Loucy (cell line): ENCODE results near the gene SCYL1.

Experiments
- H2AFZ ChIP-seq: fragments of 200-600 bp; sonication (generic); 2 replicates; pipeline ENCODE4 v1.6.0; 2016; ENCODE audit warnings: antibody characterized with exemption, mild to moderate bottlenecking, low read length, moderate library complexity
- H3F3A ChIP-seq: fragments of 200-600 bp; 2 replicates; pipeline ENCODE4 v1.6.0; 2016; ENCODE audit warnings: antibody characterized with exemption, low read depth, mild to moderate bottlenecking
- H3K27me3 ChIP-seq: fragments of 200-600 bp; sonication (generic); 2 replicates; pipeline ENCODE4 v1.6.1; 2014; ENCODE audit warnings: low read length, mild to moderate bottlenecking; ENCODE audit not compliant: insufficient read depth, poor library complexity, severe bottlenecking
- H3K36me3 ChIP-seq: fragments of 200-600 bp; sonication (generic); 2 replicates; pipeline ENCODE4 v1.6.1; 2016; ENCODE audit warnings: low read length; ENCODE audit not compliant: insufficient read depth
- H3K4me1 ChIP-seq: fragments of 200-600 bp; sonication (generic); 2 replicates; pipeline ENCODE4 v1.5.1; 2014; ENCODE audit warnings: low read length, mild to moderate bottlenecking; ENCODE audit not compliant: insufficient read depth, poor library complexity, severe bottlenecking
- H3K4me2 ChIP-seq: fragments of 200-600 bp; sonication (generic); 2 replicates; pipeline ENCODE4 v1.6.0; 2014; ENCODE audit warnings: antibody characterized with exemption, low read length, low read depth, mild to moderate bottlenecking; ENCODE audit not compliant: poor library complexity, severe bottlenecking
- H3K4me3 ChIP-seq: fragments of 200-600 bp; sonication (generic); 2 replicates; pipeline ENCODE4 v1.5.1; 2014; ENCODE audit warnings: low read length, mild to moderate bottlenecking, mixed read lengths; ENCODE audit not compliant: poor library complexity, severe bottlenecking
- H3K79me2 ChIP-seq: fragments of 200-600 bp; sonication (generic); 2 replicates; pipeline ENCODE4 v1.6.1; 2014; ENCODE audit warnings: low read length; ENCODE audit not compliant: insufficient read depth
- H3K9ac ChIP-seq: fragments of 200-600 bp; sonication (generic); 2 replicates; pipeline ENCODE4 v1.6.0; 2014; ENCODE audit warnings: mild to moderate bottlenecking, low read depth, low read length, moderate library complexity; ENCODE audit not compliant: poor library complexity, severe bottlenecking
- H3K9me2 ChIP-seq: fragments of 200-600 bp; sonication (generic); replicated peaks from 2 replicates; pipeline ENCODE4 v1.6.1; 2016; ENCODE audit warnings: low read depth, low read length, mixed read lengths
- H3K9me3 ChIP-seq: fragments of 200-600 bp; sonication (generic); 2 replicates; pipeline ENCODE4 v1.6.1; 2014; ENCODE audit warnings: mild to moderate bottlenecking, antibody characterized with exemption, low read length, low read depth; ENCODE audit not compliant: insufficient read depth
- H4K20me1 ChIP-seq: fragments of 200-600 bp; sonication (generic); 2 replicates; pipeline ENCODE4 v1.6.0; 2014; ENCODE audit warnings: antibody characterized with exemption, low read length, mild to moderate bottlenecking; ENCODE audit not compliant: insufficient read depth, poor library complexity, severe bottlenecking
- CTCF ChIP-seq: fragments of 200-600 bp; sonication (generic); conservative IDR thresholded peaks from 2 replicates; pipeline ENCODE4 v1.5.1; 2014; ENCODE audit warnings: mild to moderate bottlenecking, antibody characterized with exemption, low read length
- EZH2phosphoT487 ChIP-seq: fragments of 200-600 bp; IDR thresholded peaks from 2 replicates; pipeline ENCODE4 v1.6.1; 2018; ENCODE audit warnings: antibody characterized with exemption, mild to moderate bottlenecking, moderate library complexity, borderline replicate concordance

The SCYL1 gene

GRCh38 chr11:65554057-65554818 lies 29.4 kb downstream of the SCYL1 start:
- peak overlapping the region; percentile 66 for H3K9ac ChIP-seq
- peaks cover 41% of the 10 kb centered on the region for H3K4me1 ChIP-seq
- H3K4me3 ChIP-seq: peak overlapping the region; percentile 51
- no peak overlapping the region for H2AFZ ChIP-seq
- H3K9me2 ChIP-seq: no peaks in the 10 kb centered on the region
- H3K27me3 ChIP-seq: no peaks in the 10 kb centered on the region
- H3K79me2 ChIP-seq: no peaks in the 10 kb centered on the region
- no peaks in the 10 kb centered on the region for H3K36me3 ChIP-seq
- H3F3A ChIP-seq: no peaks in the 10 kb centered on the region
- H3K9me3 ChIP-seq: no peaks in the 10 kb centered on the region
- TF ChIP-seq EZH2phosphoT487 (no peak), CTCF (no peak)
- H4K20me1 ChIP-seq: no peaks in the 10 kb centered on the region
- H3K4me2 ChIP-seq: peak overlapping the region; percentile 60

- Histone ChIP-seq H3F3A (no peaks in the 10 kb centered on the region), H3K4me1 (peaks cover 41% of the 10 kb centered on the region), H3K4me2 (peak overlapping the region; percentile 60), H3K36me3 (no peaks in the 10 kb centered on the region), H3K9me2 (no peaks in the 10 kb centered on the region), H3K9ac (no peak overlapping the region), H3K9me3 (no peaks in the 10 kb centered on the region), H3K79me2 (no peaks in the 10 kb centered on the region), H3K4me3 (no peak overlapping the region), H4K20me1 (no peaks in the 10 kb centered on the region), H3K27me3 (no peaks in the 10 kb centered on the region), H2AFZ (no peak overlapping the region)
- no peak for TF ChIP-seq CTCF
- no peak for TF ChIP-seq EZH2phosphoT487
These were observed 30.1 kb downstream of the SCYL1 start for GRCh38 chr11:65554842-65555430.

GRCh38 chr11:65555693-65556231 lies 30.9 kb downstream of the SCYL1 start:
- H3K79me2 ChIP-seq: no peaks in the 10 kb centered on the region
- no peak overlapping the region for H3K4me2 ChIP-seq
- H3K27me3 ChIP-seq: no peaks in the 10 kb centered on the region

More at GRCh38 chr11:65555693-65556231, 30.9 kb downstream of the SCYL1 start:
- Histone ChIP-seq H3K4me3 (no peak overlapping the region), H3K9me3 (no peaks in the 10 kb centered on the region), H3K36me3 (no peaks in the 10 kb centered on the region), H3K9ac (no peak overlapping the region), H2AFZ (no peak overlapping the region), H3F3A (no peaks in the 10 kb centered on the region), H4K20me1 (no peaks in the 10 kb centered on the region), H3K4me1 (peaks cover 41% of the 10 kb centered on the region), H3K9me2 (no peaks in the 10 kb centered on the region)
- TF ChIP-seq EZH2phosphoT487 (no peak), CTCF (no peak)
